Adrenal gland (tissue), 12 donors: ENCODE data around the gene MDGA2. TPM values are rescaled to one million over a fixed set of nuclear protein-coding genes. Genes with fewer than 3 reads are reported as not detected.

Experiments
- DNase-seq, 7 donors: peaks; one replicate each; pipeline ENCODE4 v3.0.0-alpha.2; 2019 to 2020
- H3K27ac ChIP-seq, 5 donors: fragments of 200-600 bp; sonication (generic) in 4 of 5; 1 replicate in 3 of 5; 2 replicates in 2 of 5; pipeline versions ENCODE4 v1.5.1 to v1.8.0; 2016 to 2020; ENCODE audit warnings: mild to moderate bottlenecking in 1 of 5
- H3K27me3 ChIP-seq: fragments of 200-600 bp; 2 replicates; pipeline ENCODE4 v1.8.0; 2021
- H3K36me3 ChIP-seq, 2 donors: fragments of 200-600 bp; replicated peaks in 1 of 2; 1 replicate in 1 of 2; 2 replicates in 1 of 2; pipeline versions ENCODE4 v1.5.1 to v1.8.0; 2018 to 2022
- H3K4me1 ChIP-seq, 2 donors: fragments of 200-600 bp; replicated peaks in 1 of 2; 1 replicate in 1 of 2; 2 replicates in 1 of 2; pipeline versions ENCODE4 v1.5.1 to v1.8.0; 2018 to 2021
- H3K4me3 ChIP-seq, 4 donors: fragments of 200-600 bp; sonication (generic) in 3 of 4; one replicate each; pipeline ENCODE4 v1.5.1; 2016 to 2018
- H3K9me3 ChIP-seq, 3 donors: fragments of 200-600 bp; sonication (generic) in 1 of 3; replicated peaks in 1 of 3; 1 replicate in 2 of 3; 2 replicates in 1 of 3; pipeline versions ENCODE4 v1.5.1 to v1.8.0; 2016 to 2021
- CTCF ChIP-seq, 6 experiments: fragments of 450-650 bp in 4 of 6; fragments of 200-600 bp in 2 of 6; sonication (generic) in 1 of 6; IDR thresholded peaks; 1 replicate in 5 of 6; 2 replicates in 1 of 6; pipeline versions ENCODE4 v1.5.1 to v1.8.0; 2016 to 2021; ENCODE audit warnings: antibody characterized with exemption in 6 of 6, mild to moderate bottlenecking in 2 of 6, moderate library complexity in 1 of 6
- POLR2A ChIP-seq, 2 donors: fragments of 450-650 bp; IDR thresholded peaks; one replicate each; pipeline ENCODE4 v1.6.1; 2017; ENCODE audit warnings: antibody characterized with exemption in 2 of 2, mild to moderate bottlenecking in 2 of 2, moderate library complexity in 1 of 2
- WGBS, 4 donors: extraction: QIAGEN DNeasy Blood & Tissue Kit in 2 of 4; methylation state at CpG; one replicate each; pipeline versions ENCODE4 v1.1.5 to v1.1.7; 2013 to 2017; 5-methylcytosine and 5-hydroxymethylcytosine counted together
- intact Hi-C, 2 donors: fragments of 100-400 bp; cut with DNase I; formaldehyde crosslinking; loops; one replicate each; pipeline versions ENCODE4 v1.14.1 to v1.15.0; 2022 to 2023
- polyA plus RNA-seq, 3 donors: library from polyadenylated mRNA; stranded (reverse); fragments of 200-250 nt in 2 of 3; fragments of 350-450 nt in 1 of 3; fragmentation: Illumina TruSeq in 1 of 3; extraction: RNeasy Lipid Tissue Mini Kit (QIAGEN cat#74804) in 1 of 3; gene quantifications; one replicate each; pipeline ENCODE4 v1.2.3, GENCODE V29; 2013 to 2014
- total RNA-seq, 9 donors: library from RNA; depleted of rRNA in 4 of 9; stranded (reverse); fragments of >200 nt in 4 of 9; fragments of 120-200 nt in 1 of 9; fragmentation: NEBNext Ultra II Directional in 1 of 9; extraction: Animal tissue kit (Norgen Biotek cat#: 25700) in 1 of 9; gene quantifications; one replicate each; pipeline versions ENCODE4 v1.1.0 to v1.2.4, GENCODE V29; 2013 to 2023
- donor health status: healthy with polysubstance abuse.
- donor health status: Bipolar disorder and iron deficiency.
- donor health status: DM: yes; HTN: yes; CAD: no.
- donor health status: DM: no; HTN: no; CAD: no.
- donor health status: DM: no; HTN: no; CAD: no.
- donor health status: DM: yes; HTN: yes; CAD: no.

MDGA2 gene
- total and polyA plus RNA-seq, 12 donors, result 0.08 to 3.5 (median 0.34) TPM; not detected in 5

DNA sequence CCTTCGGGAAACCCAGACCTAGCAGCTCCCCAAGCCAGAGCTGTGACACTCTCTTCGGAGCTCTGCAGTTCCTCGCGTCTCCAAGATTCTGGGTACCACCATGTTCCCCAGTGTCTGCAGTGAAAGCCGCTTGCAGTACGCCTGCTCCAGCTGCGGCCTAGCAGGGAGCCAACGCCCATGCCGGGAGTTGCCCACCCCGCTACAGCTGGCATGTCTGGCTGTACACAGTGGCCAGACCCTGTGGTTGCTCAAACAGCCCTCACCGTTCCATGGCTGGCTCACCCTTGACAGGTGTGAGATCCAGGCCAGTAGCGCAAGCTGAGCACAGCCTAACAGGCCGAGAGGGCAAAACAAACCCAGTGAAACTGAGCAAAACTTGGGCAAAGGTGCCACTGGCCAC lies 520.0 kb downstream of the MDGA2 start:
- DNase-seq, result no peak
- Histone ChIP-seq H3K9me3 (no peaks in the 10 kb centered on the region), H3K27ac (no peak overlapping the region), H3K4me1 (no peaks in the 10 kb centered on the region), H3K27me3 (no peaks in the 10 kb centered on the region), H3K36me3 (no peaks in the 10 kb centered on the region), H3K4me3 (no peak overlapping the region)
- TF ChIP-seq CTCF (IDR thresholded peaks at IDR 0.05) (no peak), POLR2A (IDR thresholded peaks at IDR 0.05) (no peak)
- intact Hi-C loops, result no loop called here
- 94 to 96% (median 96%) methylated on average over 8 to 13 of the region's 13 CpGs for WGBS, 4 donors

- H3K9me3 ChIP-seq, result no peaks in the 10 kb centered on the region
- 85 to 93% (median 91%) methylated on average over 5 to 14 of the region's 14 CpGs for WGBS, 4 donors
- no peaks in the 10 kb centered on the region for H3K36me3 ChIP-seq
- H3K4me3 ChIP-seq, result no peak overlapping the region
- no peaks in the 10 kb centered on the region for H3K27me3 ChIP-seq
- intact Hi-C loops, result no loop called here
- H3K4me1 ChIP-seq, result peaks cover 0 to 4% of the 10 kb centered on the region in 2 donors
- H3K27ac ChIP-seq, result no peak overlapping the region
- DNase-seq, result no peak
- TF ChIP-seq CTCF (IDR thresholded peaks at IDR 0.05) (no peak), POLR2A (IDR thresholded peaks at IDR 0.05) (no peak)
Observed at GRCh38 chr14:47154276-47154797, 521.1 kb downstream of the MDGA2 start.

- intact Hi-C loops, result no loop called here
- TF ChIP-seq CTCF (IDR thresholded peaks at IDR 0.05) (no peak), POLR2A (IDR thresholded peaks at IDR 0.05) (no peak)
- Histone ChIP-seq H3K27ac (no peak overlapping the region), H3K4me3 (no peak overlapping the region), H3K27me3 (no peaks in the 10 kb centered on the region), H3K4me1 (peaks cover 0 to 4% of the 10 kb centered on the region in 2 donors), H3K36me3 (no peaks in the 10 kb centered on the region), H3K9me3 (no peaks in the 10 kb centered on the region)
- peak in 2 of 7 donors; percentile 19 to 65 for DNase-seq
Observed at GRCh38 chr14:47153746-47154145, 521.7 kb downstream of the MDGA2 start.

DNA sequence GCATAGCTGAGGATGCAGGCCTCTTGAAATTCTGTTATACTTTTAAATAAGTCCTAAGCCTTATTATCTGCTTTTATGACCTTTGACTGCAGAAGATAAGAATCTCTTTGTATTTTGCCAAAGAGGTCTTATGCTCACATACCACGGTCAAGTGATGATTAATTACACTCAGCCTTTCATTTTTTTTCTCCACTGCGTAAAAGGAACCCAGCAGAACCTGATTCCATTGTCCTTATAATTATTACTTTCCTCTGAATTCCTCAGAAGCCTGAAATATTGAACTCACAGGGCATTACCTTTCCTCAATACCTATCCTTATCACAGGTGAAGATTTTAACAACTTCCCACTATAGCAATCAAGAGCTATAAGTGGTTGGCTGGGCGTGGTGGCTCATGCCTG lies 525.1 kb downstream of the MDGA2 start:
- 49 to 67% (median 52%) methylated on average over 3 of the region's 3 CpGs for WGBS, 4 donors
- no peaks in the 10 kb centered on the region for H3K27me3 ChIP-seq
- DNase-seq, result no peak
- H3K36me3 ChIP-seq, result no peaks in the 10 kb centered on the region
- H3K4me3 ChIP-seq, result no peak overlapping the region
- no peak overlapping the region for H3K27ac ChIP-seq
- H3K4me1 ChIP-seq, result peaks cover 0 to 4% of the 10 kb centered on the region in 2 donors
- intact Hi-C loops, result no loop called here
- TF ChIP-seq CTCF (IDR thresholded peaks at IDR 0.05), result no peak
- TF ChIP-seq POLR2A (IDR thresholded peaks at IDR 0.05), result no peak
- no peaks in the 10 kb centered on the region for H3K9me3 ChIP-seq
